Pancreas (tissue), 10 donors: ENCODE results near the gene EPHA6. TPM values are rescaled to one million over a fixed set of nuclear protein-coding genes. Genes with fewer than 3 reads are reported as not detected.

Experiments used
- ATAC-seq, 4 donors: fragments of 200-7000 bp; cut with Tn5 transposase; one replicate each; pipeline versions ENCODE4 v1.8.0 to v1.9.1; 2020; ENCODE audit warnings: mild to moderate bottlenecking in 4 of 4, moderate library complexity in 4 of 4
- DNase-seq, 6 donors: peaks; one replicate each; pipeline ENCODE4 v3.0.0-alpha.2; 2020
- FAIRE-seq: peaks from 2 replicates; lab custom pipeline; 2012; peaks lifted over from hg19 to GRCh38; lab: Jason Lieb, UNC
- H3K27ac ChIP-seq, 4 donors: fragments of 200-600 bp; sonication (generic); 1 replicate in 3 of 4; 2 replicates in 1 of 4; pipeline versions ENCODE4 v1.5.0 to v1.8.0; 2020
- H3K27me3 ChIP-seq, 4 donors: fragments of 200-600 bp; one replicate each; pipeline ENCODE4 v1.8.0; 2021
- H3K36me3 ChIP-seq, 3 donors: fragments of 200-600 bp; sonication (generic) in 1 of 3; one replicate each; pipeline versions ENCODE4 v1.5.0 to v1.8.0; 2020 to 2021
- H3K4me1 ChIP-seq, 3 donors: fragments of 200-600 bp; one replicate each; pipeline ENCODE4 v1.8.0; 2021
- H3K4me3 ChIP-seq, 4 donors: fragments of 200-600 bp; sonication (generic) in 2 of 4; one replicate each; pipeline versions ENCODE4 v1.5.0 to v1.8.0; 2020 to 2021
- H3K9me3 ChIP-seq, 4 donors: fragments of 200-600 bp; one replicate each; pipeline ENCODE4 v1.8.0; 2021
- CTCF ChIP-seq, 4 donors: fragments of 200-600 bp; sonication (generic) in 3 of 4; IDR thresholded peaks; one replicate each; pipeline versions ENCODE4 v1.5.0 to v1.8.0; 2021; ENCODE audit warnings: antibody characterized with exemption in 4 of 4
- WGBS, 2 donors: extraction: QIAGEN DNeasy Blood & Tissue Kit; methylation state at CpG; one replicate each; pipeline ENCODE4 v1.1.7; 2013; 5-methylcytosine and 5-hydroxymethylcytosine counted together
- intact Hi-C, 3 donors: fragments of 100-400 bp; cut with DNase I; formaldehyde crosslinking; loops; one replicate each; pipeline versions ENCODE4 v1.11.1 to v1.14.2; 2022
- polyA plus RNA-seq, 2 donors: library from polyadenylated mRNA; stranded (reverse); fragments of 200-250 nt; gene quantifications; one replicate each; pipeline ENCODE4 v1.2.3, GENCODE V29; 2013
- total RNA-seq, 6 donors: library from RNA; stranded (reverse); fragmentation: NEBNext Ultra II Directional in 4 of 6; extraction: Animal tissue kit (Norgen Biotek cat#: 25700) in 4 of 6; gene quantifications; one replicate each; pipeline versions ENCODE4 v1.2.1 to v1.2.4, GENCODE V29; 2021 to 2023
- donor health status: healthy with polysubstance abuse.
- donor health status: DM: no; HTN: no; CAD: no; lungs with moderate emphysema.
- donor health status: DM: no; HTN: no; CAD: no.
- donor health status: control.
- donor health status: control.
- donor health status: Bipolar disorder and iron deficiency.
- donor health status: DM: yes; HTN: yes; CAD: no.
- donor health status: DM: no; HTN: no; CAD: no.
- donor health status: DM: no; HTN: no; CAD: no.
- donor health status: DM: yes; HTN: yes; CAD: no.

EPHA6 gene
- total and polyA plus RNA-seq, 8 donors: 0.15 to 1.1 (median 0.57) TPM

- Histone ChIP-seq H3K36me3 (no peaks in the 10 kb centered on the region), H3K27ac (no peak overlapping the region), H3K4me1 (no peaks in the 10 kb centered on the region), H3K9me3 (no peaks in the 10 kb centered on the region), H3K4me3 (no peak overlapping the region), H3K27me3 (no peaks in the 10 kb centered on the region)
- TF ChIP-seq CTCF (IDR thresholded peaks at IDR 0.05): no peak
- no peak for FAIRE-seq
- DNase-seq: no peak
- WGBS, 2 donors: 68 to 69% methylated on average over 1 of the region's 1 CpG
- no peak for ATAC-seq
- intact Hi-C loops: no loop called here
These were observed 383.4 kb downstream of the EPHA6 start for GRCh38 chr3:97197830-97198229.

GRCh38 chr3:97200387-97200786 lies 386.0 kb downstream of the EPHA6 start:
- Histone ChIP-seq H3K27ac (no peak overlapping the region), H3K27me3 (no peaks in the 10 kb centered on the region), H3K36me3 (no peaks in the 10 kb centered on the region), H3K9me3 (no peaks in the 10 kb centered on the region), H3K4me3 (no peak overlapping the region), H3K4me1 (no peaks in the 10 kb centered on the region)
- FAIRE-seq: no peak
- DNase-seq: no peak
- WGBS, 2 donors: 70 to 84% methylated on average over 3 of the region's 3 CpGs
- no peak for TF ChIP-seq CTCF (IDR thresholded peaks at IDR 0.05)
- intact Hi-C loops: no loop called here
- no peak for ATAC-seq

GRCh38 chr3:97201814-97202213 lies 387.4 kb downstream of the EPHA6 start:
- Histone ChIP-seq H3K27ac (no peak overlapping the region), H3K27me3 (no peaks in the 10 kb centered on the region), H3K4me1 (no peaks in the 10 kb centered on the region), H3K4me3 (no peak overlapping the region), H3K36me3 (no peaks in the 10 kb centered on the region), H3K9me3 (no peaks in the 10 kb centered on the region)
- TF ChIP-seq CTCF (IDR thresholded peaks at IDR 0.05): no peak
- intact Hi-C loops: no loop called here
- no peak for FAIRE-seq
- 48 to 70% methylated on average over 2 of the region's 2 CpGs for WGBS, 2 donors
- ATAC-seq: no peak
- DNase-seq: no peak

- Histone ChIP-seq H3K36me3 (no peaks in the 10 kb centered on the region), H3K4me1 (no peaks in the 10 kb centered on the region), H3K4me3 (no peak overlapping the region), H3K27me3 (no peaks in the 10 kb centered on the region), H3K27ac (no peak overlapping the region), H3K9me3 (no peaks in the 10 kb centered on the region)
- intact Hi-C loops: no loop called here
- DNase-seq (no peak), ATAC-seq (no peak), FAIRE-seq (no peak)
- WGBS, 2 donors: 10 to 17% methylated on average over 1 of the region's 1 CpG
- TF ChIP-seq CTCF (IDR thresholded peaks at IDR 0.05): no peak
These were observed 414.6 kb downstream of the EPHA6 start for GRCh38 chr3:97228966-97229365.

GRCh38 chr3:97230486-97230885 lies 416.1 kb downstream of the EPHA6 start:
- no peaks in the 10 kb centered on the region for H3K4me1 ChIP-seq
- intact Hi-C loops: no loop called here
- H3K4me3 ChIP-seq: no peak overlapping the region
- TF ChIP-seq CTCF (IDR thresholded peaks at IDR 0.05): no peak
- H3K27ac ChIP-seq: no peak overlapping the region
- no peak for ATAC-seq
- H3K27me3 ChIP-seq: no peaks in the 10 kb centered on the region
- WGBS, 2 donors: 63 to 68% methylated on average over 3 of the region's 3 CpGs
- no peak for DNase-seq
- H3K36me3 ChIP-seq: no peaks in the 10 kb centered on the region
- FAIRE-seq: no peak
- H3K9me3 ChIP-seq: no peaks in the 10 kb centered on the region
